ENCODE measurements around the gene URB1.

Gene URB1

DNA sequence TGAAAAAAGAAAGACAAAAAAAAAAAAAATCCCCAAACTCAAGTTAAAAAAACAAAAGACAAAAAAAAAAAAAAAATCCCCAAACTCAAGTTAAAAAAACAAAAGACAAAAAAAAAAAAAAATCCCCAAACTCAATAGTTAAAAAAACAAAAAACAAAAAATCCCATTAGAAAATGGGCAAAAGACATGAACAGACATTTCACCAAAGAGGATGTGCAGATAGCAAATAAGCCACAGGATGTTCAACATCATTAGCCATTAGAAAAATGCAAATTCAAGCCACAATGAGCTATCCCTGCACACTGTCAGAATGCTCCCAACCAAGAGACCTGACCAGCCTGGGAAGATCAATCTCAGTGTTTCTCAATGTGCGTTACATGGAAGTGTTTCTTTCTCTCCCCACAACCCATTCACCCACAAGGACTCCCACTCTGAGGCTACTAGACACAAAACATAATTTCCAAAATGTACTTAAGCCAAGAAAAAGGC, 60.3 kb downstream of the URB1 start:
- TF ChIP-seq SUZ12 (IDR thresholded peaks at IDR 0.05; ENCODE audit: extremely low read depth, insufficient read depth, insufficient read length) = no peak
- TF ChIP-seq ZNF274 (IDR thresholded peaks at IDR 0.05; ENCODE audit: low read depth, low read length) = no peak
- no peak for TF ChIP-seq YY1 (IDR thresholded peaks at IDR 0.05; ENCODE audit: insufficient read depth, insufficient read length)
- Histone ChIP-seq H3K36me3 (ENCODE audit: insufficient read depth, insufficient read length, low read length) (peaks cover 91% of the 10 kb centered on the region), H3K4me1 (ENCODE audit: insufficient read depth, insufficient read length) (peaks cover 17% of the 10 kb centered on the region), H3K9ac (ENCODE audit: insufficient read length, low read depth) (no peak overlapping the region), H3K27me3 (ENCODE audit: insufficient read depth, insufficient read length) (no peaks in the 10 kb centered on the region), H3K4me3 (ENCODE audit: insufficient read length, low read depth) (no peak overlapping the region), H3K9me3 (ENCODE audit: insufficient read depth, low read length) (no peaks in the 10 kb centered on the region)
- no peak for DNase-seq (ENCODE audit: low read depth, low spot score)

DNA sequence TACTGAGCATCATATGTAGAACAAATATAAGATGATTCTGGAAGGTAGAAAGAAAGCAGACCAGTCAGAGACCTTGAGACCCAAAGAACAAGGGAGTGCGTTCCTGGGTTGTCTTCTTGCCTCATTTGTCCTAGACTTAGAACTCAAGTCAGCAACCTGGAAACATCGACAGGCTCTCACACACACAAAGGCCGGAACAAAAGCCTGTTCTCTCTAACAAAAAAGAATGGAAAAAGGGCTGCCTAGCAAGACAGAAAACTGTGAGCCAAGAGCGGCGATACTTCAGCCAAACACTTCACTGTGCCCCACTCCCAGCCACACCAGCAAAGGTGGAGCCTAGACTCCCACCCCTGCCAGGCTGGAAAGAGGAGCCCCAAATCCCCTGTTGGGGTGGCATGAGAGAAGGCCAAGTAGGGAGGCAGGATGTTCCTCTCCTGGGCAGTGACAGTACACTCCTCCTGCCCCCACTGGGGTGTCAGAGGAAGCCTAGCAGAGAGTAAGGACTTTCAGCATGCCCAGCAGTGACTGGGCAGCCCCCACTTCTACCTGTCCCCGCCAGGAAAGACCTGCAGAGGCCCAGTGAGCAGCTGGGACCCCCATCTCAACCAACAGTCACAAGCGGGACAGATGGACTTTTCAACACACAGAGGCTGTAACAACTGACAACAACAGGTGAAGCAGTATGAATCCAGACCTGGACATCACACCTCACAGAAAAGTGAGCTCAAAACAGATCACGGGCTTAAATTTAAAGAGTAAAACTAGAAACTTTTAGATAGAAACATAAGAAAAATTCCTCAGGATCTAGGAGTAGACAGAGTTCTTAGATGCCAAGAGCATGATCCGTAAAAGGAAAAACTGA, 61.1 kb downstream of the URB1 start:
- peaks cover 87% of the 10 kb centered on the region for H3K36me3 ChIP-seq (ENCODE audit: insufficient read depth, insufficient read length, low read length)
- TF ChIP-seq ZNF274 (IDR thresholded peaks at IDR 0.05; ENCODE audit: low read depth, low read length) (no peak), YY1 (IDR thresholded peaks at IDR 0.05; ENCODE audit: insufficient read depth, insufficient read length) (no peak)

DNA sequence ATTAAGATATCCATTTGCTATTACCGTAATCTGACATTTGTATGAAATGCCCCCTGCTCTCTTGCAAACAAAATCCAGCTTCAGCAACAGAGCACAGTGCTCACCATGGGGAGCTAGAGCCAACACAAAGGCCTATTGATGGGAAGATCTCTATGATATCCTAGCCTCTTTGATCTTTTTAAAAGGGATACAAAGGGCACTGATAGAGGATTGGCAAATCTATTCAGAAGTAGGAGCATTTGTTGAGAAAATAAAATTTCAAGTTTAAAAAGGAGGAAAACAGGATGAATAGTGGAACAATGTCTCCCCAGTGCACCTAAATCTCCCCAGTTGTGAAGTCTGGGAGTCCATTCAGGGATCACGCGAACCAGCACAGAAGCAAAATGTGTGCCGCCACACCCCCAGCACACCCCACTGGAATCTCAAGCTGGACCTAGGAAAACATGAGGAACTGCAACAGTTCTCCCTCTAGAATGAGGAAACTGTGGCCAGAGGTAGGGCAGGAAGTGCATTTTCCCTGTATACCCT, 62.0 kb downstream of the URB1 start:
- Histone ChIP-seq H3K4me1 (ENCODE audit: insufficient read depth, insufficient read length) (peaks cover 13% of the 10 kb centered on the region), H3K4me3 (ENCODE audit: insufficient read length, low read depth) (no peak overlapping the region), H3K9me3 (ENCODE audit: insufficient read depth, low read length) (no peaks in the 10 kb centered on the region), H3K27me3 (ENCODE audit: insufficient read depth, insufficient read length) (no peaks in the 10 kb centered on the region), H3K36me3 (ENCODE audit: insufficient read depth, insufficient read length, low read length) (peaks cover 87% of the 10 kb centered on the region), H3K9ac (ENCODE audit: insufficient read length, low read depth) (no peak overlapping the region)
- TF ChIP-seq YY1 (IDR thresholded peaks at IDR 0.05; ENCODE audit: insufficient read depth, insufficient read length) (no peak), SUZ12 (IDR thresholded peaks at IDR 0.05; ENCODE audit: extremely low read depth, insufficient read depth, insufficient read length) (no peak), ZNF274 (IDR thresholded peaks at IDR 0.05; ENCODE audit: low read depth, low read length) (no peak)
- DNase-seq (ENCODE audit: low read depth, low spot score) = no peak

More for the DNA sequence above, 61.1 kb downstream of the URB1 start:
- H3K4me1 ChIP-seq (ENCODE audit: insufficient read depth, insufficient read length) = peaks cover 13% of the 10 kb centered on the region
- no peak overlapping the region for H3K9ac ChIP-seq (ENCODE audit: insufficient read length, low read depth)
- H3K27me3 ChIP-seq (ENCODE audit: insufficient read depth, insufficient read length) = no peaks in the 10 kb centered on the region
- no peak for DNase-seq (ENCODE audit: low read depth, low spot score)
- H3K9me3 ChIP-seq (ENCODE audit: insufficient read depth, low read length) = no peaks in the 10 kb centered on the region
- no peak overlapping the region for H3K4me3 ChIP-seq (ENCODE audit: insufficient read length, low read depth)

DNA sequence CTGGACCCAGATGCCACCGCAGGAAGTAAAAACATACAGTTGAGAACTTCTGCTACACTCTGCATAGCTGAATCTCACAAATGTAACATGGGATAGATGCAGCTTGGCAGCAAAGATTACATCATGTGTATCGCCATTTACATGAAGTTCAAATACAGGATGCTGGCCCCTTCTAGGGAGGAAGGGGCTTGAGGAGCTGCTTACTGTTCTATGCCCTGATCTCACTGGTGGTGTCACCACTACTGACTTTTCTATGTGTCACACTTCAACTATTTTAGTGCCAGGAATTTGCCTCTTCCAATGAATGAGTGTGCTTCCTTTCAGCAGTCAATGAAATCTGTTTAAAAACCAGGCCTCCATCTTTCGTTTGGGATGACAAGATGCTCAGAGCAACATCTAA, 63.0 kb downstream of the URB1 start:
- H3K9ac ChIP-seq (ENCODE audit: insufficient read length, low read depth) = no peak overlapping the region
- H3K27me3 ChIP-seq (ENCODE audit: insufficient read depth, insufficient read length) = no peaks in the 10 kb centered on the region
- DNase-seq (ENCODE audit: low read depth, low spot score) = no peak
- TF ChIP-seq ZNF274 (IDR thresholded peaks at IDR 0.05; ENCODE audit: low read depth, low read length) (no peak), SUZ12 (IDR thresholded peaks at IDR 0.05; ENCODE audit: extremely low read depth, insufficient read depth, insufficient read length) (no peak), YY1 (IDR thresholded peaks at IDR 0.05; ENCODE audit: insufficient read depth, insufficient read length) (no peak)
- no peaks in the 10 kb centered on the region for H3K9me3 ChIP-seq (ENCODE audit: insufficient read depth, low read length)
- peaks cover 87% of the 10 kb centered on the region for H3K36me3 ChIP-seq (ENCODE audit: insufficient read depth, insufficient read length, low read length)
- H3K4me3 ChIP-seq (ENCODE audit: insufficient read length, low read depth) = no peak overlapping the region
- peaks cover 9% of the 10 kb centered on the region for H3K4me1 ChIP-seq (ENCODE audit: insufficient read depth, insufficient read length)

DNA sequence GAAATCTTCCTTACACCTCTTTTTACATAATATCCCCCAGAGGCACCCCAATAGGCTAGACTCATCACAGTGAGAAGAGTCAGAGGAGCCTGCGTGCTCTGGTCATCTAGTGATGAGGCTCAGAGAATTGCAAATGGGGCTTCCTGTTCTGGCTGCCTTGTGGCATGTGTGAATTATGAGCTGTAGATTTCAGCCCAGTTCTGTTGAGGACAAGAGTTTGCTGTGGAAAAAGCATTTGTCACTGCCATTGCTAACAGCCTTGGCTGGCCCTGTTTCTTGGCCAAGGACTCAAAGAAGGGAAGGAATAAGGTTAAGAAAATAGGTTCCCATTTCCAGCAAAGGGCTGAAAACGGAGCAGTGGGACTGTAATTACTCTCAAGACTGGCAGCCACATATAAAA, 63.5 kb downstream of the URB1 start:
- Histone ChIP-seq H3K4me3 (ENCODE audit: insufficient read length, low read depth) (no peak overlapping the region), H3K36me3 (ENCODE audit: insufficient read depth, insufficient read length, low read length) (peaks cover 87% of the 10 kb centered on the region), H3K27me3 (ENCODE audit: insufficient read depth, insufficient read length) (no peaks in the 10 kb centered on the region), H3K9me3 (ENCODE audit: insufficient read depth, low read length) (no peaks in the 10 kb centered on the region), H3K9ac (ENCODE audit: insufficient read length, low read depth) (no peak overlapping the region), H3K4me1 (ENCODE audit: insufficient read depth, insufficient read length) (peaks cover 5% of the 10 kb centered on the region)
- no peak for TF ChIP-seq SUZ12 (IDR thresholded peaks at IDR 0.05; ENCODE audit: extremely low read depth, insufficient read depth, insufficient read length)
- no peak for TF ChIP-seq YY1 (IDR thresholded peaks at IDR 0.05; ENCODE audit: insufficient read depth, insufficient read length)
- TF ChIP-seq ZNF274 (IDR thresholded peaks at IDR 0.05; ENCODE audit: low read depth, low read length) = no peak
- no peak for DNase-seq (ENCODE audit: low read depth, low spot score)

DNA sequence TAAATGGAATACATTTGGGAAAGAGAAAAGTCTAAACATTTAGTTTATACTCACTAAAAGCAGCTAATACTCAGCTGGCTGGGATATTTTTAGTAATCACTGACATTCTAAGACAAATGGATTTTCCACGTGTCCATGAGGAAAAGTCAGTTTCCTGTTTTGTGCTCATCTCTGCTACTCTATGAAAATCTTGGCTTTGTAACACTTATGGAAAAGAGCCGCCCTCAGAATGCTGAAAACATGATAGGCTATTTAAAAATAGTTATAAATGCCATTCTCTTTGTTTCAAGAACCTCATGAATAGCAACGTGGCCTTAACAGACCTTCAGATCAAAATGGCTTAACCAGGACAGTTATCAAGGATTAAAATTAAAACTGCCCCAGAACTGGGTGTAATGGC, 64.2 kb downstream of the URB1 start:
- peaks cover 87% of the 10 kb centered on the region for H3K36me3 ChIP-seq (ENCODE audit: insufficient read depth, insufficient read length, low read length)
- H3K9ac ChIP-seq (ENCODE audit: insufficient read length, low read depth) = no peak overlapping the region
- no peaks in the 10 kb centered on the region for H3K9me3 ChIP-seq (ENCODE audit: insufficient read depth, low read length)

DNA sequence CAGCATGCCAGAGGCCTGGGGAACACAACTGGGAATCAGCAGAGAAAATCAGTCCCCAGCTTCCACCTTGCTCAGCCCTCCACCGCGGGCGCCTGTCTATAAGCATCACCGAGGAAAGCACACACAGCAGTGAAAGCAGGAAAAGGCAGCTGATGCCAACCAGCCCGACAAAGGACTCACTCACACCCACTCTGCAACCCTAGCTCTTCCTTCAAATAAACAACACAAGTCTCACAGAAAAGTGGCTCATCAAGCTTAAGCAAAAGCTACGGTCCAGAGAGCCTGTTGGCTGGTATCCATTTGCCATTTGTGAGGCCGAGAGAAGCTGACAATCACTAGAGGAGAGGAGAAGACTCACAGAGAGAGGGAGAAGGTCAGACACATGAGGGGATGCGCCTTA, 67.1 kb downstream of the URB1 start:
- Histone ChIP-seq H3K36me3 (ENCODE audit: insufficient read depth, insufficient read length, low read length) (peaks cover 89% of the 10 kb centered on the region), H3K4me1 (ENCODE audit: insufficient read depth, insufficient read length) (no peaks in the 10 kb centered on the region), H3K4me3 (ENCODE audit: insufficient read length, low read depth) (no peak overlapping the region), H3K9ac (ENCODE audit: insufficient read length, low read depth) (no peak overlapping the region), H3K27me3 (ENCODE audit: insufficient read depth, insufficient read length) (no peaks in the 10 kb centered on the region), H3K9me3 (ENCODE audit: insufficient read depth, low read length) (no peaks in the 10 kb centered on the region)
- TF ChIP-seq YY1 (IDR thresholded peaks at IDR 0.05; ENCODE audit: insufficient read depth, insufficient read length) (no peak), SUZ12 (IDR thresholded peaks at IDR 0.05; ENCODE audit: extremely low read depth, insufficient read depth, insufficient read length) (no peak), ZNF274 (IDR thresholded peaks at IDR 0.05; ENCODE audit: low read depth, low read length) (no peak)
- no peak for DNase-seq (ENCODE audit: low read depth, low spot score)

More for the DNA sequence above, 64.2 kb downstream of the URB1 start:
- DNase-seq (ENCODE audit: low read depth, low spot score) = no peak
- Histone ChIP-seq H3K4me3 (ENCODE audit: insufficient read length, low read depth) (no peak overlapping the region), H3K4me1 (ENCODE audit: insufficient read depth, insufficient read length) (peaks cover 4% of the 10 kb centered on the region), H3K27me3 (ENCODE audit: insufficient read depth, insufficient read length) (no peaks in the 10 kb centered on the region)
- TF ChIP-seq ZNF274 (IDR thresholded peaks at IDR 0.05; ENCODE audit: low read depth, low read length) (no peak), SUZ12 (IDR thresholded peaks at IDR 0.05; ENCODE audit: extremely low read depth, insufficient read depth, insufficient read length) (no peak), YY1 (IDR thresholded peaks at IDR 0.05; ENCODE audit: insufficient read depth, insufficient read length) (no peak)

Data from NT2/D1 (cell line).